ENCODE measurements around the gene SPATA12. TPM values are rescaled to one million over a fixed set of nuclear protein-coding genes. Genes with fewer than 3 reads are reported as not detected.

Gene SPATA12
- total and polyA plus RNA-seq, 7 donors, result 0.01 TPM; not detected in 6

DNA sequence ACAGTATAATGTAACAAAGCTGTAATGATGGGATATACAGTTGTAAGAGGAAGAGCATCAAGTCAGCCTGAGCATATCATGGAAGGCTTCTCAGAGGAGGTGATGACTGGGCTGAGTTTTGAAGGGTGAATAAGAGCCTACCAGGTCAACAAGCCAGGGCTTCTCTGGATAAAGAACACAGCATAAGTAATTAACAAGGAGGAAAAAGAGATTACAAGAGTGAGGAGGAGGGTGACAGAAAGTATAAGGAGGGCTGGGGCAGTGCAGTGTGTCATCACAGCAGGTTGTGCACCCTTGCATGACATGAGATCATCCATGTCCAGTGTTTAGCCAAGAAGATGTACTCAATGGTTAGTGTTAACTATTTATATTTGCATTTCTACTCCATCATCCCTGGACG lies 16.9 kb upstream of the SPATA12 start:
- no peaks in the 10 kb centered on the region for H3K9me3 ChIP-seq
- no peaks in the 10 kb centered on the region for H3K27me3 ChIP-seq (ENCODE audit: insufficient read depth in 3 of 3, low read length in 2 of 3)
- H3K27ac ChIP-seq, result no peak overlapping the region
- H3K4me3 ChIP-seq, result no peak overlapping the region
- 0 to 4% (median 0%) methylated on average over 1 of the region's 1 CpG for WGBS, 3 donors
- TF ChIP-seq CTCF (IDR thresholded peaks at IDR 0.05), result no peak
- H3K36me3 ChIP-seq (ENCODE audit: insufficient read depth in 1 of 2, low read depth in 1 of 2), result no peaks in the 10 kb centered on the region
- H3K4me1 ChIP-seq, result no peaks in the 10 kb centered on the region
- no peak for DNase-seq
- no peak for ATAC-seq
- intact Hi-C loops (cut with DNase I), result no loop called here

- WGBS, 3 donors, result 32 to 45% (median 37%) methylated on average over 7 of the region's 7 CpGs
- no peaks in the 10 kb centered on the region for H3K36me3 ChIP-seq (ENCODE audit: insufficient read depth in 1 of 2, low read depth in 1 of 2)
- ATAC-seq, result no peak
- no peaks in the 10 kb centered on the region for H3K9me3 ChIP-seq
- intact Hi-C loops (cut with DNase I), result no loop called here
- DNase-seq, result no peak
- H3K4me1 ChIP-seq, result no peaks in the 10 kb centered on the region
- no peak overlapping the region for H3K27ac ChIP-seq
- H3K4me3 ChIP-seq, result no peak overlapping the region
- TF ChIP-seq CTCF (IDR thresholded peaks at IDR 0.05), result no peak
- no peaks in the 10 kb centered on the region for H3K27me3 ChIP-seq (ENCODE audit: insufficient read depth in 3 of 3, low read length in 2 of 3)
Measured at GRCh38 chr3:57046101-57046765, 14.2 kb upstream of the SPATA12 start.

DNA sequence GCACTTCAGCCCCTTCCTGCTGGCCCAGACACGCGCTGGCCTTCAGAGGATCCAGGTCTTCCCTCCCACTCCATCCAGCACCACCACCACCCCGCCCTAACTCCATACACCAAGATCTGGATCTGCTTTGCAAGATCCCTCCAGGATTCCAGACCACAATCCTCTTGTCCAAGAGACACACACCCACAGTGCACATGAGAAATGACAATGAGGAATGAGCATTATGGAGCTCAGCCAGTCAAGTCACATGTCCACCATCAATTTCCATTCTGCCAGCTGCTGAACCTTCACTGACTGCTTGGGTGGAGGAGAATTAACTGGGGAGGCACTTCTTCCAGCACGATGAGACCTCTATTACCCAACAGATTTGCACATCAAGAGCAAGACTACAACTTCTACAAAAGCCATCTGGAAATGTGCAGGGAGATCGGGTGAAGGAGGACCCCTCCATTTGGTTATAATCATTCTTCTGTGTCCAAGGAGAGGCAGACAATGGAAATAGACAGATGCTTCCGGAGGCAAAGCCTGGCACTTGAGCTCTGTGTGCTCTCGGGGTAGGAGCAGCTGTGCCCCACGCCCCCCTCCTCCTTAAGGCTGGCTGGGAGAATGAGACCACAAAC lies 12.3 kb upstream of the SPATA12 start:
- WGBS, 3 donors, result 28 to 37% (median 28%) methylated on average over 8 of the region's 8 CpGs
- Histone ChIP-seq H3K36me3 (ENCODE audit: insufficient read depth in 1 of 2, low read depth in 1 of 2) (no peaks in the 10 kb centered on the region), H3K27ac (no peak overlapping the region), H3K9me3 (no peaks in the 10 kb centered on the region), H3K4me1 (no peaks in the 10 kb centered on the region), H3K27me3 (ENCODE audit: insufficient read depth in 3 of 3, low read length in 2 of 3) (no peaks in the 10 kb centered on the region), H3K4me3 (no peak overlapping the region)
- ATAC-seq (peak; percentile 36 to 74 (median 65)), DNase-seq (peak; percentile 59 to 61)
- intact Hi-C loops (cut with DNase I), result no loop called here
- TF ChIP-seq CTCF (IDR thresholded peaks at IDR 0.05), result no peak

DNA sequence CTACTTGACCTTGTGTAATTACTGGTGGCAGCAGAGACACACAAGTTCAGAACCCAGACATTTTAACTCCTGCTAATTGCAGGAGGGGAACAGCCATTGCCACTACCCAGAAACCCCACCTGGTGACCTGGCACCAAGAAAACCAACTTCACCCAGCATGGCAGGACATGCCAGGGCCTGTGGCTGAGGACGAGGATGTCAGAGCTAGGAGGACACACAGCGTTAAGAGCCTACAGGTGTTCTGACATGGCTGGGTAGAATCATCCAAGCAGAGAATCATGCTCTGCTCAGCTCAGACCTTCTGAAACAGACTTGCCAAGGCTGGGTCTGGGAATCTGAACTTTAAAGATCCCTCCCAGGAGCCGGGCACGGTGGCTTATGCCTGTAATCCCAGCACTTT lies 11.7 kb upstream of the SPATA12 start:
- DNase-seq (no peak), ATAC-seq (no peak)
- intact Hi-C loops (cut with DNase I), result no loop called here
- TF ChIP-seq CTCF (IDR thresholded peaks at IDR 0.05), result no peak
- Histone ChIP-seq H3K9me3 (no peaks in the 10 kb centered on the region), H3K4me3 (no peak overlapping the region), H3K36me3 (ENCODE audit: insufficient read depth in 1 of 2, low read depth in 1 of 2) (no peaks in the 10 kb centered on the region), H3K27ac (no peak overlapping the region), H3K27me3 (ENCODE audit: insufficient read depth in 3 of 3, low read length in 2 of 3) (no peaks in the 10 kb centered on the region), H3K4me1 (no peaks in the 10 kb centered on the region)
- 33 to 68% (median 46%) methylated on average over 4 of the region's 4 CpGs for WGBS, 3 donors

Data from psoas muscle (tissue), 8 donors.